ENCODE results near the gene MOG. TPM values are rescaled to one million over a fixed set of nuclear protein-coding genes. Genes with fewer than 3 reads are reported as not detected.

Gene MOG
- total and polyA plus RNA-seq, 8 donors, result not detected

GRCh38 chr6:29626948-29627754 is 29.7 kb upstream of the MOG start:
- intact Hi-C loops (cut with DNase I), result no loop called here
- Histone ChIP-seq H3K27ac (no peak overlapping the region), H3K27me3 (no peaks in the 10 kb centered on the region), H3K36me3 (no peaks in the 10 kb centered on the region), H3K4me3 (peak overlapping the region in 3 of 4 donors; percentile 7 to 53 (median 38)), H3K9me3 (no peaks in the 10 kb centered on the region), H3K4me1 (peaks cover 2 to 11% (median 7%) of the 10 kb centered on the region in 3 donors)
- ATAC-seq, result peak in 1 of 4 donors; percentile 1
- WGBS, 2 donors, result 15 to 20% methylated on average over 31 of the region's 31 CpGs
- DNase-seq, result peak in 2 of 6 donors; percentile 28 to 72
- no peak for FAIRE-seq
- no peak for TF ChIP-seq CTCF (IDR thresholded peaks at IDR 0.05)

- peaks cover 3 to 12% (median 7%) of the 10 kb centered on the region in 3 donors for H3K4me1 ChIP-seq
- WGBS, 2 donors, result 0 to 2% methylated on average over 22 to 50 of the region's 51 CpGs
- H3K27me3 ChIP-seq, result no peaks in the 10 kb centered on the region
- intact Hi-C loops (cut with DNase I), result no loop called here
- no peak for FAIRE-seq
- H3K36me3 ChIP-seq, result no peaks in the 10 kb centered on the region
- TF ChIP-seq CTCF (IDR thresholded peaks at IDR 0.05), result no peak
- peak overlapping the region; percentile 7 to 53 (median 29) for H3K4me3 ChIP-seq
- peak; percentile 11 to 74 (median 54) for DNase-seq
- H3K27ac ChIP-seq, result peak overlapping the region in 1 of 4 donors; percentile 41
- ATAC-seq, result peak; percentile 18 to 56 (median 36)
- H3K9me3 ChIP-seq, result no peaks in the 10 kb centered on the region
Measured at GRCh38 chr6:29627755-29628418, 29.0 kb upstream of the MOG start.

GRCh38 chr6:29628419-29629281 is 28.2 kb upstream of the MOG start:
- Histone ChIP-seq H3K4me1 (peaks cover 3 to 12% (median 7%) of the 10 kb centered on the region in 3 donors), H3K4me3 (peak overlapping the region; percentile 7 to 53 (median 29)), H3K36me3 (no peaks in the 10 kb centered on the region), H3K9me3 (no peaks in the 10 kb centered on the region), H3K27ac (peak overlapping the region in 1 of 4 donors; percentile 41), H3K27me3 (no peaks in the 10 kb centered on the region)
- ATAC-seq, result peak; percentile 55 to 73 (median 69)
- DNase-seq, result peak; percentile 63 to 90 (median 72)
- 1 to 2% methylated on average over 32 of the region's 32 CpGs for WGBS, 2 donors
- no peak for FAIRE-seq
- TF ChIP-seq CTCF (IDR thresholded peaks at IDR 0.05), result peak; percentile 20 to 38 (median 24)
- intact Hi-C loops (cut with DNase I), result no loop called here

- FAIRE-seq, result no peak
- no peak for DNase-seq
- no peak for TF ChIP-seq CTCF (IDR thresholded peaks at IDR 0.05)
- ATAC-seq, result no peak
- Histone ChIP-seq H3K36me3 (no peaks in the 10 kb centered on the region), H3K9me3 (no peaks in the 10 kb centered on the region), H3K27ac (no peak overlapping the region), H3K27me3 (no peaks in the 10 kb centered on the region), H3K4me1 (peaks cover 3 to 12% (median 7%) of the 10 kb centered on the region in 3 donors), H3K4me3 (no peak overlapping the region)
- WGBS, 2 donors, result 75 to 79% methylated on average over 2 of the region's 2 CpGs
- intact Hi-C loops (cut with DNase I), result no loop called here
Measured at GRCh38 chr6:29629571-29629970, 27.3 kb upstream of the MOG start.
